Spleen (tissue), 11 donors: ENCODE measurements around the gene NISCH. TPM values are rescaled to one million over a fixed set of nuclear protein-coding genes. Genes with fewer than 3 reads are reported as not detected.
A peak's percentile ranks its signal among the peaks of the same experiment; 100 is the strongest.

Experiments used
- DNase-seq: peaks from one replicate; pipeline ENCODE4 v3.0.0-alpha.2; 2020
- H3K27ac ChIP-seq, 8 donors: fragments of 200-600 bp; sonication (generic) in 7 of 8; 1 replicate in 4 of 8; 2 replicates in 4 of 8; pipeline versions ENCODE4 v1.5.0 to v1.8.0; 2016 to 2021; ENCODE audit warnings: inconsistent platforms in 4 of 8, mild to moderate bottlenecking in 4 of 8, moderate library complexity in 1 of 8
- H3K27me3 ChIP-seq, 7 donors: fragments of 200-600 bp; sonication (generic) in 6 of 7; replicated peaks in 1 of 7; 1 replicate in 4 of 7; 2 replicates in 3 of 7; pipeline versions ENCODE4 v1.5.0 to v1.8.0; 2016 to 2021; ENCODE audit warnings: inconsistent platforms in 3 of 7, mild to moderate bottlenecking in 1 of 7
- H3K36me3 ChIP-seq, 6 donors: fragments of 200-600 bp; sonication (generic) in 5 of 6; 1 replicate in 4 of 6; 2 replicates in 2 of 6; pipeline versions ENCODE4 v1.5.0 to v1.8.0; 2016 to 2021; ENCODE audit warnings: inconsistent platforms in 2 of 6
- H3K4me1 ChIP-seq, 6 donors: fragments of 200-600 bp; sonication (generic) in 5 of 6; 1 replicate in 3 of 6; 2 replicates in 3 of 6; pipeline versions ENCODE4 v1.5.0 to v1.8.0; 2016 to 2021; ENCODE audit warnings: inconsistent platforms in 3 of 6
- H3K4me3 ChIP-seq, 8 donors: fragments of 200-600 bp; sonication (generic) in 7 of 8; 1 replicate in 4 of 8; 2 replicates in 4 of 8; pipeline versions ENCODE4 v1.5.0 to v1.8.0; 2016 to 2021; ENCODE audit warnings: inconsistent platforms in 4 of 8, mild to moderate bottlenecking in 4 of 8, moderate library complexity in 2 of 8
- H3K9me3 ChIP-seq, 8 donors: fragments of 200-600 bp; sonication (generic) in 7 of 8; 1 replicate in 4 of 8; 2 replicates in 4 of 8; pipeline versions ENCODE4 v1.5.0 to v1.8.0; 2016 to 2021; ENCODE audit warnings: inconsistent platforms in 4 of 8
- POLR2A ChIP-seq, 3 donors: fragments of 450-650 bp; IDR thresholded peaks; one replicate each; pipeline ENCODE4 v1.5.1; 2017; ENCODE audit warnings: antibody characterized with exemption in 3 of 3, mild to moderate bottlenecking in 1 of 3
- POLR2AphosphoS5 ChIP-seq, 3 donors: sonication (generic); formaldehyde crosslinking; IDR thresholded peaks; one replicate each; pipeline ENCODE4 v1.5.1; 2017; ENCODE audit warnings: antibody characterized with exemption in 3 of 3
- WGBS, 5 donors: extraction: QIAGEN DNeasy Blood & Tissue Kit in 3 of 5; methylation state at CpG; one replicate each; pipeline versions ENCODE4 v1.1.5 to v1.1.7; 2013 to 2018; 5-methylcytosine and 5-hydroxymethylcytosine counted together
- intact Hi-C: fragments of 100-400 bp; cut with DNase I; formaldehyde crosslinking; loops from one replicate; pipeline ENCODE4 v1.15.0; 2023; ENCODE audit warnings: low total_unique reads
- polyA plus RNA-seq, 3 donors: library from polyadenylated mRNA; stranded (reverse); fragments of 200-250 nt; gene quantifications; one replicate each; pipeline ENCODE4 v1.2.1, GENCODE V29; 2013
- total RNA-seq, 7 donors: library from RNA; depleted of rRNA in 3 of 7; stranded (reverse); fragments of >200 nt in 3 of 7; fragmentation: NEBNext Ultra II Directional in 4 of 7; extraction: Animal tissue kit (Norgen Biotek cat#: 25700) in 4 of 7; gene quantifications; one replicate each; pipeline versions ENCODE4 v1.1.0 to v1.2.1, GENCODE V29; 2016 to 2021
- TF ChIP-seq, protein P1 (sequence below), 11 experiments: fragments of 200-600 bp in 7 of 11; fragments of 450-650 bp in 4 of 11; sonication (generic) in 4 of 11; IDR thresholded peaks in 8 of 11; conservative IDR thresholded peaks in 3 of 11; 1 replicate in 7 of 11; 2 replicates in 4 of 11; pipeline versions ENCODE4 v1.4.0 to v1.8.0; 2016 to 2021; ENCODE audit warnings: antibody characterized with exemption in 11 of 11, inconsistent platforms in 4 of 11, mild to moderate bottlenecking in 1 of 11
- donor health status: healthy with polysubstance abuse.
- donor health status: DM: no; HTN: no; CAD: no; lungs with moderate emphysema.
- donor health status: DM: no; HTN: no; CAD: no.
- donor health status: Bipolar disorder and iron deficiency.
- donor health status: healthy.
- donor health status: DM: no; HTN: no; CAD: no.
- donor health status: DM: yes; HTN: yes; CAD: no.

NISCH gene
- total and polyA plus RNA-seq, 10 donors = 18.9 to 92.7 (median 78.8) TPM

DNA sequence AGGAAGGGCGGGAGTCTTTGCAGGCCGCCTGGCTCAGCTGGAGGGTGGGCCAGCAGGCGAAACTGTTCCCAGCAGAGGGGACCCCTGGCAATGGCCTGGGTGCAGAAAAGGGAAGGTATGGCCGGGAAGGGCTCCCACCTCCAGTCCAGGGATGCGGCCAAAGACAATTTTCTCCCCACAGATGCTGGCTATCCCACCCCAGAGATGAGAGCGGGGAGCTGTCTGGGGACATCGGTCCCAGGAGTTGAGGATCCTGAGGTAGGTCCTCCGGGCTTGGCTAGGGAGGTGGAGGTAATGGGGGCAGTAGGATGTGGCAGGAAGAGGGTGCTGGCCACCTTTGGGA, 12.2 kb upstream of the NISCH start:
- DNase-seq = peak; percentile 41
- 82 to 94% (median 90%) methylated on average over 7 to 8 of the region's 8 CpGs for WGBS, 5 donors
- Histone ChIP-seq H3K27ac (no peak overlapping the region), H3K27me3 (no peaks in the 10 kb centered on the region), H3K4me3 (peak overlapping the region in 3 of 8 donors; percentile 11 to 54 (median 14)), H3K4me1 (peaks cover 0 to 28% (median 18%) of the 10 kb centered on the region in 6 donors), H3K9me3 (no peaks in the 10 kb centered on the region), H3K36me3 (no peaks in the 10 kb centered on the region)
- intact Hi-C loops = no loop called here
- TF ChIP-seq, protein P1, sequence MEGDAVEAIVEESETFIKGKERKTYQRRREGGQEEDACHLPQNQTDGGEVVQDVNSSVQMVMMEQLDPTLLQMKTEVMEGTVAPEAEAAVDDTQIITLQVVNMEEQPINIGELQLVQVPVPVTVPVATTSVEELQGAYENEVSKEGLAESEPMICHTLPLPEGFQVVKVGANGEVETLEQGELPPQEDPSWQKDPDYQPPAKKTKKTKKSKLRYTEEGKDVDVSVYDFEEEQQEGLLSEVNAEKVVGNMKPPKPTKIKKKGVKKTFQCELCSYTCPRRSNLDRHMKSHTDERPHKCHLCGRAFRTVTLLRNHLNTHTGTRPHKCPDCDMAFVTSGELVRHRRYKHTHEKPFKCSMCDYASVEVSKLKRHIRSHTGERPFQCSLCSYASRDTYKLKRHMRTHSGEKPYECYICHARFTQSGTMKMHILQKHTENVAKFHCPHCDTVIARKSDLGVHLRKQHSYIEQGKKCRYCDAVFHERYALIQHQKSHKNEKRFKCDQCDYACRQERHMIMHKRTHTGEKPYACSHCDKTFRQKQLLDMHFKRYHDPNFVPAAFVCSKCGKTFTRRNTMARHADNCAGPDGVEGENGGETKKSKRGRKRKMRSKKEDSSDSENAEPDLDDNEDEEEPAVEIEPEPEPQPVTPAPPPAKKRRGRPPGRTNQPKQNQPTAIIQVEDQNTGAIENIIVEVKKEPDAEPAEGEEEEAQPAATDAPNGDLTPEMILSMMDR (IDR thresholded peaks at IDR 0.05 in 8 of 11, conservative IDR thresholded peaks at IDR 0.05 in 3 of 11) = no peak
- TF ChIP-seq POLR2AphosphoS5 (IDR thresholded peaks at IDR 0.05) = no peak
- TF ChIP-seq POLR2A (IDR thresholded peaks at IDR 0.05) = no peak

GRCh38 chr3:52443791-52444687, 11.4 kb upstream of the NISCH start:
- intact Hi-C loops = no loop called here
- Histone ChIP-seq H3K27me3 (no peaks in the 10 kb centered on the region), H3K4me3 (peak overlapping the region in 4 of 8 donors; percentile 11 to 54 (median 22)), H3K27ac (no peak overlapping the region), H3K36me3 (no peaks in the 10 kb centered on the region), H3K4me1 (peaks cover 0 to 24% (median 17%) of the 10 kb centered on the region in 6 donors), H3K9me3 (no peaks in the 10 kb centered on the region)
- WGBS, 5 donors = 76 to 87% (median 84%) methylated on average over 16 to 25 of the region's 25 CpGs
- TF ChIP-seq POLR2AphosphoS5 (IDR thresholded peaks at IDR 0.05) = no peak
- TF ChIP-seq, protein P1 (IDR thresholded peaks at IDR 0.05 in 8 of 11, conservative IDR thresholded peaks at IDR 0.05 in 3 of 11) = no peak
- TF ChIP-seq POLR2A (IDR thresholded peaks at IDR 0.05) = no peak
- DNase-seq = peak; percentile 61

DNA sequence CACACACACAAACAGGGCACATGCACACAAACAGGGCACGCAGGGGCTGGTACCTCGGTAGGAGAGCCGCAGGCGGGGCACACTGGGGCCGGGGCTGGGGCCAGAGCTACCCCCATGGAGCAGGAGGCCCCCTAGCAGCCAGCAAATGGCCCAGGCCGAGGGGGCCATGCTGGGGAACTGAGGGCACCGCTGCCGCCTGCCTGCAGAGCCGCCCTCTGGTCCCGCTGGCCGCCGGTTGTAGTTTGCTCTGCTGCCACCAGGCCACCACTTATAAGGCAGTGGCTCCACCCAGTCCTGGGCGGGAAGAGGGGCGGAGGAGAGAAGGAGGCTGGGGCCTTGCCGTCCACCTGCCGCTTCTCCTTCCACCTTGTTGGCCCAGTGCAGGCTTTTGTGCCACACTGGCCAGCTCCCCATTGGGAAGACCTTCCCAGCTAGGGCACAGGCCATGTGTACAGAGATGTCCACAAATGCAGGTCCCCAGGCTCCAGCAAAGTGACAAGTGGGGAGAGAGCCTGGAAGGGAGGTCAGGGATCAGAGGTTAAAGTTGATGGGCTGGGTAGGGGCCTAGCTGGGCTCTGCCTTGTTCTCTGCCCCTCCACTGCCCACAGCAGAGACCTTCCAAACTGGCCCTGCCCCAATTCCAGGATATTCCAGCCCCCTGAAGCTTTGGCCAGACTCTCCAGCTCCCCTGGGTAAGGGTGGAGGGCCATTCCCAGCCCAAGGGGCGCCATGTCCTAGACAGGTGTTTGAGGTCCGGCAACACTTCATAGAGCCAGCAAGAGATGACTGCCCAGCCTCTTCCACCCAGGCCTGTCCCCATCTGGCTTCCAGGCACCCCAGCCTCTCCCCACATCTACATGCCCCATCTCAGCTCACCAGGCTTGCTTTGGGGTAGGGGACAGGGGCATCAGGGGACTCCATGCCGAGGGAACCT, 10.3 kb upstream of the NISCH start, which contains the start of gene SEMA3G:
SEMA3G (minus strand) TSS at position 244 of the 934 bp plus-strand sequence; CDS start at position 168, 76 bp downstream.
- Histone ChIP-seq H3K36me3 (no peaks in the 10 kb centered on the region), H3K27me3 (no peaks in the 10 kb centered on the region), H3K9me3 (no peaks in the 10 kb centered on the region), H3K27ac (peak within 1 kb of the TSS in 2 of 8 donors; percentile 6 to 16), H3K4me1 (peaks cover 0 to 24% (median 17%) of the 10 kb centered on the region in 6 donors), H3K4me3 (peak within 1 kb of the TSS in 4 of 8 donors; percentile 11 to 54 (median 22))
- TF ChIP-seq POLR2AphosphoS5 (IDR thresholded peaks at IDR 0.05) = peak; percentile 47 to 72 (median 68)
- TF ChIP-seq, protein P1 (IDR thresholded peaks at IDR 0.05 in 8 of 11, conservative IDR thresholded peaks at IDR 0.05 in 3 of 11) = peak; percentile 54 to 84 (median 75)
- no peak for TF ChIP-seq POLR2A (IDR thresholded peaks at IDR 0.05)
- WGBS, 5 donors = 18 to 27% (median 25%) methylated on average over 12 to 19 of the region's 19 CpGs
- peak; percentile 91 for DNase-seq
- intact Hi-C loops = no loop called here
